GM21737 (cell line): ENCODE results near the gene RPRD1A.
"Not testable (repeated sequence)": the region's sequence is repeated elsewhere in the genome, so short reads cannot be mapped to it uniquely, and the experiment has no call there.

Experiments
- ATAC-seq: cut with Tn5 transposase; IDR thresholded peaks from one replicate; pipeline ENCODE4 v1.9.1; 2021; ENCODE audit warnings: mild to moderate bottlenecking, moderate library complexity; ENCODE audit not compliant: unreplicated experiment

RPRD1A gene

GRCh38 chr18:36031903-36032302 lies 35.5 kb downstream of the RPRD1A start:
- no peak for ATAC-seq

GRCh38 chr18:36031407-36031806 lies 36.0 kb downstream of the RPRD1A start:
- no peak for ATAC-seq

GRCh38 chr18:36028859-36029258 lies 38.5 kb downstream of the RPRD1A start:
- no peak for ATAC-seq

- no peak for ATAC-seq
These were observed 42.3 kb downstream of the RPRD1A start for GRCh38 chr18:36025025-36025424.

- not testable (repeated sequence) for ATAC-seq
These were observed 43.1 kb downstream of the RPRD1A start for GRCh38 chr18:36024241-36024640.

- ATAC-seq = no peak
These were observed 44.0 kb downstream of the RPRD1A start for GRCh38 chr18:36023336-36023735.

GRCh38 chr18:36020174-36020711 lies 47.1 kb downstream of the RPRD1A start:
- no peak for ATAC-seq

GRCh38 chr18:36017232-36017631 lies 50.1 kb downstream of the RPRD1A start:
- no peak for ATAC-seq

- peak; percentile 86 for ATAC-seq
These were observed 51.7 kb downstream of the RPRD1A start for GRCh38 chr18:36015629-36016028.

GRCh38 chr18:36012891-36013290 lies 54.5 kb downstream of the RPRD1A start:
- ATAC-seq = no peak

- ATAC-seq = no peak
These were observed 58.1 kb downstream of the RPRD1A start for GRCh38 chr18:36009214-36009613.

- ATAC-seq = no peak
These were observed 60.4 kb downstream of the RPRD1A start for GRCh38 chr18:36006997-36007396.

- no peak for ATAC-seq
These were observed 67.4 kb downstream of the RPRD1A start for GRCh38 chr18:35999925-36000324.

- no peak for ATAC-seq
These were observed 68.4 kb downstream of the RPRD1A start for GRCh38 chr18:35998967-35999366.

- ATAC-seq = no peak
These were observed 74.3 kb downstream of the RPRD1A start for GRCh38 chr18:35993013-35993412.

GRCh38 chr18:35991696-35992095 lies 75.7 kb downstream of the RPRD1A start:
- ATAC-seq = no peak

GRCh38 chr18:35983818-35984217 lies 83.5 kb downstream of the RPRD1A start:
- ATAC-seq = no peak

GRCh38 chr18:35983147-35983546 lies 84.2 kb downstream of the RPRD1A start:
- ATAC-seq = no peak

- no peak for ATAC-seq
These were observed 84.8 kb downstream of the RPRD1A start for GRCh38 chr18:35982409-35983114.

- no peak for ATAC-seq
These were observed 88.2 kb downstream of the RPRD1A start for GRCh38 chr18:35979112-35979511.

- no peak for ATAC-seq
These were observed 93.2 kb downstream of the RPRD1A start for GRCh38 chr18:35974181-35974580.

- no peak for ATAC-seq
These were observed 93.7 kb downstream of the RPRD1A start for GRCh38 chr18:35973650-35974049.
